Gastroesophageal sphincter (tissue), 3 donors: Measurements from ENCODE around the gene PTPN20.

ENCODE experiments used
- CTCF ChIP-seq, 4 experiments: fragments of 200-600 bp in 2 of 4; fragments of 450-650 bp in 2 of 4; sonication (generic) in 1 of 4; IDR thresholded peaks; one replicate each; pipeline ENCODE4 v1.5.1; 2017 to 2019; ENCODE audit warnings: antibody characterized with exemption in 4 of 4, mild to moderate bottlenecking in 2 of 4, moderate library complexity in 2 of 4
- EP300 ChIP-seq: sonication (generic); formaldehyde crosslinking; IDR thresholded peaks from one replicate; pipeline ENCODE4 v1.6.1; 2017; ENCODE audit warnings: antibody characterized with exemption, mild to moderate bottlenecking
- POLR2A ChIP-seq, 2 donors: fragments of 450-650 bp; IDR thresholded peaks; one replicate each; pipeline ENCODE4 v1.6.1; 2017; ENCODE audit warnings: antibody characterized with exemption in 2 of 2, mild to moderate bottlenecking in 2 of 2, moderate library complexity in 1 of 2
- POLR2AphosphoS5 ChIP-seq: sonication (generic); formaldehyde crosslinking; IDR thresholded peaks from one replicate; pipeline ENCODE4 v1.6.1; 2017; ENCODE audit warnings: antibody characterized with exemption

DNA sequence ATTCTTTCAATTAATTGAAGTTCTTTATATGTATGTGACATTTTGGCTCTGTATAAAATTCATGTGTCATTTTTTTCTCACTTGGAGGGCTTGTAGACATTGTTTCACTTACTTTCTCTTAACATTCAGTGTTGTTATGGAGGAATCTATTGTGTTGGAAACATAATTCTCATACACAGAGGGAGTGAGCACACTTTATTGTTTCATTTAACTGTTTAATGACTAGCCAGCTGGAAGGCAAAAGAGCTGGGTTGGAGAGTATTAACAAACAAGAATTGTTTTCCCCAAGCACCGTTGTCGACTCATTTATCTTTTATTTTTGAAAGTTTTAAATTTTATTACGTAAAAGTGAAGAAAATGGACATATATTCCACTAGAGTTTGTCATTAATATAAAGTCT is 98.8 kb downstream of the PTPN20 start:
- TF ChIP-seq POLR2A (IDR thresholded peaks at IDR 0.05), result no peak
- no peak for TF ChIP-seq CTCF (IDR thresholded peaks at IDR 0.05)
- no peak for TF ChIP-seq POLR2AphosphoS5
- TF ChIP-seq EP300, result no peak
